Stimulated activated CD4-positive, alpha-beta T cell treated with anti-CD3 and anti-CD28 coated beads, Interleukin-2, amount 100 ng/mL, for 24 hours (primary cell): ENCODE data around the gene COL6A3.
"Not testable (repeated sequence)": the region's sequence is repeated elsewhere in the genome, so short reads cannot be mapped to it uniquely, and the experiment has no call there.

Source experiments
- DNase-seq, 2 donors: peaks; one replicate each; pipeline ENCODE4 v3.0.0-alpha.2; 2020

The COL6A3 gene

DNA sequence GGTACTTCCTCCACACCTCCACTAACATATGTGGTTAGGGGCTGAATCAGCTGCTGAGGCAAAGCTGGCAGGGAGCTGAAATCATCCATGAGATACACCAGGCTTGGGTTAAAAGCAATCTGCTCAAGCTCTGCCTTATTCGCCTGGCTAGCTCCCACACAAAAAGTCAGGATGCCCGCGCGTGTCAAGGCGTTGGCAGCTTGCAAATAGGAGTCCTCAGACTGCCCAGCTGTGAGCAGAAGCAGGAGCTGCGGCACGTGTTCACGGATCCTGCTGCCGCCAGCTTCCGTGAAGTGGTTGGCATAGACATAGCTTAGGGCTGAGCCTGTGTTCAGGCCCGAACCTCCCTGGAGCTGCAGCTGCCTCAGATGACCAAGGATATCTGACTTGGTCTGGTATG lies 35.3 kb downstream of the COL6A3 start:
- no peak for DNase-seq

- no peak for DNase-seq
Observed at GRCh38 chr2:237374284-237375060, 39.5 kb downstream of the COL6A3 start.

GRCh38 chr2:237371856-237372255 lies 42.1 kb downstream of the COL6A3 start:
- DNase-seq = no peak

GRCh38 chr2:237365671-237366070 lies 48.3 kb downstream of the COL6A3 start:
- DNase-seq = no peak

DNA sequence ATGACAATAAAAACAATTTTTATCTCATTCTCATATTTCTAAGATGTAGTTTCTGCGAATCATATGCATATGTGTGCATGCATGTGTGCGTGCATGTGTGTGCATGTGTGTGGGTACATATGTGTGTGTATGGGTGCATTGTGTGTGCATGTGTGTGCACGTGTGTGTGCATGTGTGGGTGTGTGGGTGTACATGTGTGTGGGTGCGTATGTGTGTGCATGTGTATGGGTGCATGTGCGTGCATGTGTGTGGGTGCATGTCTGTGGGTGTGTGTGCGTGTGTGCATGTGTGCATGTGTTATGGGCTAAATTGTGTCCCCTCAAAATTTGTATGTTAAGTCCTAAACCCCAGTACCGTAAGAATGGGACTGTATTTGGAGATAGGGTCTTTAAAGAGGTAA lies 49.3 kb downstream of the COL6A3 start:
- no peak for DNase-seq

DNA sequence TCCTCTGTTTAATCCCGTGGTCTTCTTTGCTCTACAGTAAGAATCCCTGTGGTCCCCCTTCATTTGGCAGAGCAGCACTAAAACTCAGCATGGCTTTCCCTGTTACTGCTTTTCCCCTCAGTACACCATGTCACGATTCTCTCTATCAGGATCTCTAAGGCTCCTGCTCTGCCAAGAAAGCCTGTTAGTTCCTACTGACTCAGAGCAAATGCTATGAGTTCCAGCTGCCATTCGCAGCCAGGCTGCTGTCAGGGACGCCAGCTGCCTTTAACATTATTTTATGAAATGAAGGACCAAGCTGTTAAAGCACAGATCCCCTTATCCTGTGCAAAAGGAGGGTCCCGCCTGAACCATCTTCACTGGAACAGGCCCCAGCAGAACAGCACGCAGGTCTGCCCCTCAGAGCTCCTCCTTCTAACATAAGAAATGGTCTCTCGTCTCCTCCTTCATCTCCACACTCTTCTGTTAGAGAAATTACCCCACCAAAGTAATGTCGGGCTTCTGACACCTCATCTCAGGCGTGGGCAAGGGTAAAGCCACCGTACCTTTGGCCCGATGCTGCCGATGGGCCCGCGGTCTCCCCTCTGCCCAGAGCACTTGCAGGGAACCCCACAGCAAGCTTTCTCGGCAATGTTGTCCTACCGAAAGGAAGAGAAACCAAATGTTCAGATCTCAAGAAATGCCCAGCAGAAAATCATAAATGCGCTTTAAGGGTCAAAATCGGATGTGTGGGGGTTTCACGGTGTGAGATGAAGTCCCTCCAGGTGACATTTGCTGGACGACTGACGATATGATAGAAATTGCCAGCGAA lies 52.6 kb downstream of the COL6A3 start:
- DNase-seq = no peak

DNA sequence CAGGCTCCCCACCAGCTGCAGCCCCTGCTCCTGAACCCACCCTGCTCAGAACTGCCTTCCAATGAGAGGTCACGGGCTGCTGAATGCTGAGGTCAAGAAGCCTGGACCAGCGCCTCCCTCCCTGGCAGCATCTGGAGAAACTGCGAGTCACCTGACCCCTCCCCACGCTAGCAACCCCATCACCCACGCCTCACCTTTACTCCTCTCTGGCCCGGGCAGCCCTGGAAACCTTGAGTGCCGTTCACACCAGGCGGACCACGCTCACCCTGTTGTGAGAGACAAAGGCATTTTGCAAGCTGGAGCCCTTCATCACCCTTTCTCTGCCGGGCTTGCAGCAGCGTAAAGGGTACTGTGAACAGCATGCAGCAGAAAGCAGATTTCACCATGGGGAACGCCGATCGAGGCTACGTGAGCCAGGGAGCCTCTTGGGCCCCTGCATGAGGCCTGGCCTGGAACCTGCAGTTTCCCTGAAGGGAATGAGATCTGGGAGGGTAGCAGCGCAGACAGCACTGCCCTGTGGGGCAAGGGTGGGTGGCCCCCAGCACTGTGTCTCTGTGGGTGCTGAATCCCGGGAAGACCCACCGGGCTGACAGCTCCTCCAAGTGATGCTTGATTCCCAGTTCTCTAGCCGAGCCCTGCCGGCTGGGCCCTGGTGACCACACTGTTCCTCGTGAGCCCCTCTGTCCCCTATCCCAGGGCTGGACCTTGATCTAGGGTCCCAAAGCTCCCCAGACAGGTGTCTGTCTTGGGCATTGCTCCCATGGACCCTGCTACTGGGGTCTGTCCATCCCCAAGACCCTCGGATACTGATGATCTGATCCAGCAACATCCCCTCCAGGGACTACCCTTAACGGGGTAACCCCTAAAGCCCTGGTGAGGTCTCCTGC lies 53.8 kb downstream of the COL6A3 start:
- DNase-seq = no peak

GRCh38 chr2:237359518-237359840 lies 54.5 kb downstream of the COL6A3 start:
- DNase-seq = no peak

DNA sequence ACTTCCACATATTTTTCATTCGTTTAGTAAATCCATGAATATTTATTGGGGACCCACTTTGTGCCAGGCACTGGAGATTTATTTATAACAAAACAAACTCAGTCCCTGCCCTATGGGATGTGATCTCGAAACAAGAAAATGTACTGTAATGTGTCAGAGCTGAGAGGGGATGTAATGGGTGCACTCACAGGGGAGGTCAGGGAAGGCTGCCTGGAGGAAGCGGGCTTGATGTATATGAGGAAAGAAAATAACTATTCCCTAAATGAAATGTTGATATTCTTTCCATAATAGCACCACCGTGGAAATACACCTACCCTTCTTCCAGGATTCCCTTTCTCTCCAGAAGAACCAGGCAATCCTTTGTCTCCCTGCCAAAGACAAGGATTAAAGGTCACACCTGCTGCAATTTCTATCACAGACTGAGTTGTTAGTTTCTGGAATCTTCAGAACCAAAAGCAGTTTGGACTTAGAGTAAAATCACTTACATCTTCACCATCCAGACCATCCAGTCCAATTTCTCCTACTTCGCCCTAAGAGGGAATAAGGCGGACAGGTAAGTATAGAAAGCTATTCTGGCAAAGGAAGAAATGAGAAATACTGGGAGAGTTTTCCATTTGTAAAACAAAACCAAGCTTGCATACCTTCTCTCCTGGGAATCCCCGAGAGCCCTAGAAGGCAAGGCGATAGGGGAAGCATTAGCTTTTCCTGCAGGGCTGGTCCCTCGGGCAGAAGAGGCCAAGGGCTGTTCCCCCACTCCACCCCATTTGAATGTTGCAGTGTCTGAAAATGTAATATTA lies 55.0 kb downstream of the COL6A3 start:
- DNase-seq = no peak

GRCh38 chr2:237355701-237356100 lies 58.3 kb downstream of the COL6A3 start:
- DNase-seq = no peak

DNA sequence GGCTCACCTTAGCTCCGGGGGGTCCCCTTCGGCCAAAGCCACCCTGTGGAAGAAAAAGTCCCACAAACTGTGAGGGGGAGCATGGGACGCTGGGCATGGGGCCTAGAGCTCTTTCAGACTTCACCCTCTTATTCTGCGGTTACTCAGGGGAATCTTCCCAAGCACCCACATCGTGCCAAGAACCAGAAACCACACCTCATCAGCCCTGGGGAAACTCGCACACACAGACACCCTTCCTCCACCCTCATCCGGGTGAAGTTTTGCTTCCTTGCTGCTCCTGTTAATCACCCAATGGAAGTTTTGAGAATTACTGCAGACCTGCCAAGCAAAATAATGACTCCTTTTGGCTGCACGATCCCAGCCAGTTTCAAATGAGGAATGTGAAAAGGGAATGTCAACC lies 59.1 kb downstream of the COL6A3 start:
- no peak for DNase-seq

- DNase-seq = not testable (repeated sequence)
Observed at GRCh38 chr2:237354172-237354571, 59.8 kb downstream of the COL6A3 start.

DNA sequence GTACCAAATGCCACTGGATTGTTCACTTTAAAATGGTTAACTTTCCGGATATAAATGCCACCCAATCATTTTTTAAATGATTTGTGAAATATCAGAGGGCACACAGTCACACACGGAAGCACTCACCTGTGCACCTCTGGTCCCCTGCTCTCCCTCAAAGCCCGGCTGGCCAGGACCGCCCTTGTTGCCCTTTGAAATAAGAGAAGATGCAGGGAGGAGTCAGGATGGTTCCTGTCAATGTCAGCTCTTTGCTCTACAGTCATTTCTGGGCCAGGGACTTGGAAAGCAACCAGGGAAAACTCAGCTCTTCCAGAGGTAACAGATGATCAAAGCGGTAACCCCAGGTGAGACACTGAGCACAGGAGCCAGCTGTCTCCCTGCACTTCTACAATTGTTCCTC lies 60.7 kb downstream of the COL6A3 start:
- DNase-seq = no peak

DNA sequence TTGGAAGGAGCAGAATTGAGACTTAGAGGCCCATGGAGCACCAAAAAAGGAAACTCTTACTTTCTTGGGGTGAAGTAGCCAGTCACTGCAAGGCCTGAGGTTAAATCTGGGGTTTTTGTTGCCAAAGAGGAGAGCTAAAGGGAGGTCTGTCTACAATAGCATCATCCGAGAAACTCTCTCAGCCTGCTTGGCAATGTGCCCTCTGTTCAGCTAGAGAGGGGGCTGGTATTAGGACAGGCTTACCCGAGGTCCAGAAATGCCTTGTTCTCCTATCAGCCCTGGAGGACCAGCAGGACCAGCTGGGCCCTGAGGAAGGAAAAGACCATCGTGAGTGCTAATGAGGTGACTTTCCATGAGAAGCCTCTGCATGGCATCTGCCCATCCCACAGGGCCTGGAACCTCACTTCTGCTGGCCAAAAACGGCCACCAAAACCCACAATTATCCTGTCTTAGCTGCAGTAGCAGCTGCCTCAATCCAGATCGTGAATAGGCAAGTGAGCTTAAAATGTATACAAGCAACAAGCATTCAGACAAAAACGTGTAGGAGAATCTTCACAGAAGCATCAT lies 61.6 kb downstream of the COL6A3 start:
- no peak for DNase-seq

DNA sequence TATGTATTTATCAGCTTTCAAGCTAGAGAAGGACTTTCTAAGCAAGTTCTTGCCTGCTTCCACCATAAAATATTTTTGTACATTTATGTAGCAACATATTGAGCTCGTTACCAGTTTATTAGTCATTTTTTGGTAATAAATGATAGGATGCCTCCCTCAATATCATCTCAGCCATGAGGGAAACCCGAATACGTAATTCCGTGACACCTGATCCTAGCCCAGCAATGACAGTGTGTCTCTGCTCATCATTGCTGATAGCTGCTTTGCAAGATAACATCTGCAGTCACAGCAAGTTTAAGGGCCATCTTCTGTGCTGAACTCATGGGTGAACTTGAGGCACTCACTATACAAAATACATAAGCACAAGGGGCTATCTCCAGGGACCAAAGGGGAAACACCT lies 62.2 kb downstream of the COL6A3 start:
- DNase-seq = no peak

DNA sequence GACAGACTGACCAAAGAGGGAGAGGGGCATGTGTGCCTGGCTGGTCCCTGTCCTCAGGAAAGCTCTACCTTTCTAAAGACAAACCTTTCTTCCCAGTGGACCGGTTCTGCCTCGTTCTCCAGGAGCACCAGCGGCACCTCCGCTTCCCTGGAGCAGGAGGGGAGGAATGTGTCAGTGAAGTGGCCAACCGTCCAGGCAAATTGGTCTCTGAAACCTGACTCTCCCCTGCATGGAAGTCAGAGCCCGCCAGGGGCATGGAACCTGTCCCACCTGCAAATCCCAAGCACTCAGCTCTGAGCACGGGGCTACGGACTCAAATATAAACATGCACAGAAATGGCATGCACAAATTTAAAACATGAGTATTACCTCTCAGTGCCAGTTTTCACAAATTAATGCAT lies 62.9 kb downstream of the COL6A3 start:
- DNase-seq = no peak

DNA sequence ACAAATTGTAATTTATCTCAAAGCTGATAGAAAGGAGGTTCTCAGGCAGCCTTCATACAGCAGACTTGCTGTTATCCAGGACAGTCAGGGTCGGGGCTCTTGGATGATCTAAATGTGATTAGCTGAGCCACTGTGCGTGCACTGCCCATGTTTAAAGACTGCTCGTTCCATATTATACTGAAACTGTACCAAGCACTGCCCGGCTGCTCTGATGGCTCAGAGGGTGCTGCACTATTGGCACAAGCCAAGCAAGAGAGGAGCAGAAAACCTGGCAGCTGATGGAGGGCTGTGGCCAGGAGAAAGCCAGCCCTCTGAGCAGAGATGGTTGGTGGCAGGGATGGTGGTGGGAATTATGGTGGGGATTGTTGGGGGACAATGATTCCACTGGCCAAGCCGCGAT lies 63.4 kb downstream of the COL6A3 start:
- DNase-seq = no peak

DNA sequence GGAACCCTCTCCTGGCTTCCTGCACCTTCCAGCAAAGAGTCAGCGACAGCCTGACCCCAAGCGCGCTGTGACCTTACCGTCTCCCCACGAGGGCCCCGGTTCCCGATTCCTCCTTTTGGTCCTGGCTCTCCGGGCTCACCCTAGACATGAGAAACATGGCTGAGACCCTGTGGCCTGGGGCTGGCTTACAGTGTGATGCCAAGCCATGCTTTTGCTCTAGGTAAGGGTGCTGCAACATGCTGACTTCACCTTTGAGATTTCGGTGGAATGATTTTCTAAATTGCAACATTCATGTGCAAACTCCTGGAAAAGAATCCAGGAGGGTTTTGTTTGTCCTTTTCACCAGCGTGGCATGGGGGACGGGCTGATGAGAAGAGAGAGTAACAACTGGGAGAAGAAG lies 63.9 kb downstream of the COL6A3 start:
- DNase-seq = no peak

GRCh38 chr2:237348281-237348865 lies 65.6 kb downstream of the COL6A3 start:
- DNase-seq = no peak

- DNase-seq = no peak
Observed at GRCh38 chr2:237345891-237346640, 67.9 kb downstream of the COL6A3 start.

- DNase-seq = no peak
Observed at GRCh38 chr2:237345411-237345810, 68.6 kb downstream of the COL6A3 start.
